HepG2 (cell line): Measurements from ENCODE around the gene DAB2IP. TPM values are rescaled to one million over a fixed set of nuclear protein-coding genes. Genes with fewer than 3 reads are reported as not detected.

ENCODE experiments used
- ATAC-seq: fragments of 200-7000 bp; cut with Tn5 transposase; 3 replicates; pipeline ENCODE4 v1.9.1; 2020; ENCODE audit warnings: mild to moderate bottlenecking, moderate library complexity
- BruUV-seq: library from RNA; stranded (reverse); fragments of 400-500 nt; replicated peaks from 2 replicates; lab custom pipeline; 2021; lab: Mats Ljungman, UMichigan
- CTCF ChIA-PET: fragments of 300-600 bp; formaldehyde crosslinking; extraction: SDS; loops from one replicate; lab custom pipeline; 2021; ENCODE audit warnings: low total read pairs, inconsistent platforms, low intra/inter-chr PET ratio; lab: Yijun Ruan, JAX
- POLR2A ChIA-PET: fragments of 350-600 bp; sonication (Branson Sonifier 250); formaldehyde crosslinking; loops from one replicate; lab custom pipeline; 2020; ENCODE audit warnings: antibody characterized with exemption, inconsistent platforms; lab: Yijun Ruan, JAX
- DNase-seq: peaks from one replicate; pipeline ENCODE4 v3.0.0-alpha.2; 2015; ENCODE audit warnings: low spot score
- FAIRE-seq: peaks from 3 replicates; lab custom pipeline; 2011; peaks lifted over from hg19 to GRCh38; lab: Jason Lieb, UNC
- H2AFZ ChIP-seq: one replicate; pipeline ENCODE4 v1.6.1; 2011; ENCODE audit warnings: low read length, inconsistent platforms
- H3K27ac ChIP-seq: fragments of 300-600 bp; 3 replicates; pipeline ENCODE4 v1.8.0; 2011; ENCODE audit warnings: mixed run types, mild to moderate bottlenecking, mixed read lengths, low read length, inconsistent platforms; ENCODE audit not compliant: insufficient read depth; ENCODE audit errors: extremely low read length
- H3K27me3 ChIP-seq, 2 experiments: fragments of 200-600 bp in 1 of 2; 2 replicates in 1 of 2; 3 replicates in 1 of 2; pipeline versions ENCODE4 v1.6.0 to v1.8.0; 2011; ENCODE audit warnings: low read length in 2 of 2, mild to moderate bottlenecking in 2 of 2, moderate library complexity in 2 of 2, inconsistent platforms in 1 of 2; ENCODE audit not compliant: insufficient read depth in 2 of 2, control insufficient read depth in 1 of 2
- H3K36me3 ChIP-seq, 2 experiments: fragments of 200-600 bp in 1 of 2; replicated peaks in 1 of 2; 2 replicates in 1 of 2; 3 replicates in 1 of 2; pipeline versions ENCODE4 v1.5.1 to v1.8.0; 2011; ENCODE audit warnings: low read length in 2 of 2, inconsistent platforms in 1 of 2; ENCODE audit not compliant: insufficient read depth in 2 of 2, control insufficient read depth in 1 of 2
- H3K4me1 ChIP-seq: 2 replicates; pipeline ENCODE4 v1.5.1; 2012; ENCODE audit warnings: low read length, inconsistent platforms; ENCODE audit not compliant: insufficient read depth
- H3K4me2 ChIP-seq: 2 replicates; pipeline ENCODE4 v1.6.0; 2011; ENCODE audit warnings: low read depth, low read length, inconsistent platforms
- H3K4me3 ChIP-seq, 3 experiments: fragments of 200-600 bp in 1 of 3; sonication (generic), shearing (Covaris generic) in 1 of 3; replicated peaks in 1 of 3; 2 replicates each; pipeline ENCODE4 v1.5.1; 2011 to 2016; ENCODE audit warnings: low read length in 3 of 3, inconsistent platforms in 2 of 3, low read depth in 2 of 3, mild to moderate bottlenecking in 2 of 3, control low read depth in 1 of 3, mixed read lengths in 1 of 3; ENCODE audit not compliant: insufficient read depth in 1 of 3
- H3K79me2 ChIP-seq: one replicate; pipeline ENCODE4 v1.6.1; 2011; ENCODE audit warnings: low read length, inconsistent platforms; ENCODE audit not compliant: insufficient read depth
- H3K9ac ChIP-seq: 2 replicates; pipeline ENCODE4 v1.6.0; 2011; ENCODE audit warnings: mild to moderate bottlenecking, low read depth, low read length, inconsistent platforms; ENCODE audit not compliant: insufficient read depth
- H3K9me3 ChIP-seq: 2 replicates; pipeline ENCODE4 v1.5.1; 2012; ENCODE audit warnings: mild to moderate bottlenecking, low read length
- H4K20me1 ChIP-seq: 2 replicates; pipeline ENCODE4 v1.6.0; 2011; ENCODE audit warnings: inconsistent platforms, mild to moderate bottlenecking, low read length, moderate library complexity; ENCODE audit not compliant: insufficient read depth
- GLI4 ChIP-seq: sonication (generic); formaldehyde crosslinking; IDR thresholded peaks from 2 replicates; pipeline ENCODE4 v1.5.1; 2020; ENCODE audit warnings: missing genetic modification reagents, mild to moderate bottlenecking, moderate library complexity, borderline replicate concordance
- HMG20A ChIP-seq: IDR thresholded peaks from 2 replicates; pipeline ENCODE4 v1.6.1; 2016; ENCODE audit warnings: borderline replicate concordance
- MIXL1 ChIP-seq: IDR thresholded peaks from 2 replicates; pipeline ENCODE4 v1.6.1; 2016
- NPAS2 ChIP-seq: sonication (generic); formaldehyde crosslinking; IDR thresholded peaks from 2 replicates; pipeline ENCODE4 v1.8.0; 2022; ENCODE audit warnings: mild to moderate bottlenecking, missing genetic modification reagents, borderline replicate concordance
- NR2F6 ChIP-seq, 2 experiments: IDR thresholded peaks; 2 replicates each; pipeline ENCODE4 v1.6.1; 2016; ENCODE audit warnings: antibody characterized with exemption in 1 of 2, mild to moderate bottlenecking in 1 of 2
- SAFB2 ChIP-seq: sonication (generic); formaldehyde crosslinking; IDR thresholded peaks from 2 replicates; pipeline ENCODE4 v1.5.1; 2020; ENCODE audit warnings: missing genetic modification reagents, low read depth, mild to moderate bottlenecking, borderline replicate concordance
- SMC3 ChIP-seq: IDR thresholded peaks from 2 replicates; pipeline ENCODE4 v1.6.1; 2011; ENCODE audit warnings: low read length, improper control_type of control experiment
- SNAPC2 ChIP-seq: sonication (generic); formaldehyde crosslinking; IDR thresholded peaks from 2 replicates; pipeline ENCODE4 v1.8.1; 2022; ENCODE audit warnings: mild to moderate bottlenecking, missing genetic modification reagents
- ZNF558 ChIP-seq: sonication (generic); formaldehyde crosslinking; IDR thresholded peaks from 2 replicates; pipeline ENCODE4 v1.9.0; 2022; ENCODE audit warnings: mild to moderate bottlenecking, missing genetic modification reagents, borderline replicate concordance
- WGBS: methylation state at CpG from one replicate; pipeline ENCODE4 v1.1.6; 2017; ENCODE audit warnings: low lambda C conversion rate; 5-methylcytosine and 5-hydroxymethylcytosine counted together
- in situ Hi-C: cut with HindIII; loops from 2 replicates; pipeline ENCODE4 v1.10.0; 2017; ENCODE audit warnings: low pct_unique_long_range_greater_than_20kb; ENCODE audit not compliant: extremely low pct_ligation_motif_present
- intact Hi-C: fragments of 100-400 bp; cut with micrococcal nuclease; formaldehyde crosslinking; loops from one replicate; pipeline ENCODE4 v1.10.0; 2022; ENCODE audit not compliant: unreplicated experiment
- polyA plus RNA-seq, 8 experiments: library from polyadenylated mRNA; depleted of rRNA in 3 of 8; stranded (reverse) in 7 of 8; unstranded in 1 of 8; fragments of >200 nt; fragmentation: Illumina TruSeq in 4 of 8; extraction: Trizol in 4 of 8; gene quantifications; 2 replicates each; pipeline versions ENCODE4 v1.2.1 to v1.2.3, GENCODE V29; 2011 to 2016; ENCODE audit warnings: low read depth in 4 of 8, missing spikeins in 1 of 8, mixed read lengths in 1 of 8; ENCODE audit not compliant: insufficient read depth in 1 of 8
- total RNA-seq, 5 experiments: library from RNA; depleted of rRNA; stranded (reverse); fragments of >200 nt; fragmentation: Illumina TruSeq; extraction: Trizol; gene quantifications; 2 replicates each; pipeline ENCODE4 v1.2.3, GENCODE V29; 2016; ENCODE audit warnings: low read depth in 1 of 5
- TF ChIP-seq, protein P1 (sequence below): sonication (generic); formaldehyde crosslinking; IDR thresholded peaks from 2 replicates; pipeline ENCODE4 v1.4.0; 2020; ENCODE audit warnings: mild to moderate bottlenecking, missing genetic modification reagents
- TF ChIP-seq, protein P2 (sequence below): sonication (generic); formaldehyde crosslinking; IDR thresholded peaks from 2 replicates; pipeline ENCODE4; 2020; ENCODE audit warnings: missing genetic modification reagents, mild to moderate bottlenecking, borderline replicate concordance
- TF ChIP-seq, protein P3 (sequence below): sonication (generic); formaldehyde crosslinking; IDR thresholded peaks from 2 replicates; pipeline ENCODE4 v1.5.0; 2020; ENCODE audit warnings: missing genetic modification reagents
- TF ChIP-seq, protein P4 (sequence below): sonication (generic); formaldehyde crosslinking; conservative IDR thresholded peaks from 2 replicates; pipeline ENCODE4 v1.4.0; 2020; ENCODE audit warnings: mild to moderate bottlenecking, missing genetic modification reagents, moderate library complexity

The DAB2IP gene
- total and polyA plus RNA-seq, 2 of the 13 experiments (the other 11 are each of a cell fraction or from before 2014, with no cell fraction given), result 25.3 to 37.9 TPM

DNA sequence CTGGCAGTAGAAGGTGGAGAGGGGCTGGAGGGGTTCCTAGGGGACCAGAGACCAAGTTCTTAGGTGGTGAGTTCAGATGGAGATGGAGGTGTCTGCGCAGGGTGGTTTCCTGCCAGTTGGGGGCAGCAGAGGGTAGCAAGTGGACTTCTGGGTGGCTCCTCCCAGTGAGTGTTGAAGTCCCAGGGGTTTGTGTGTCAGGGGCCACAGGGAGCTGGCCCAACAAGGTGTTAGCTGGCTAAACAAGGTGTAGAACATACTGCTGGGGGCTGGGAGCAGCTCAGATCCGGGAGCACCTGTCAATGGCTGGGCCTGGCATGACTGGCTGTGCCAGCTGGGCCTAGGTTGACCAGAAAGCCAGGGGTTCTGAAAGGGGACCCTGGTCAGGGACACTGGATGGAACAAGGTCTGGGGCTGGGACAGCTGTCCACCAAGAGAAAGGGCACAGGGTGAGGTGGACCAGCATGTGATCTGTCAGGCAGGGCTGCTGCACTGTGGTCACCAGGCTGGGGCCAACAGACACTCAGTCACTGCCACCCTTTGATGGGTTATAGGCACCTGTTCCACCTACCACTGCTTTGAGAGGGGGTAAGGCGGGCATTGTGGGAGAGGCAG, 35.6 kb downstream of the DAB2IP start:
- peaks cover 36% of the 10 kb centered on the region for H3K4me1 ChIP-seq
- H3K27me3 ChIP-seq, result no peaks in the 10 kb centered on the region
- BruUV-seq, result no TSS peak
- no peaks in the 10 kb centered on the region for H3K9me3 ChIP-seq
- H3K27ac ChIP-seq, result no peak overlapping the region
- H3K36me3 ChIP-seq, result no peaks in the 10 kb centered on the region
- peak; percentile 87 for ATAC-seq
- peak; percentile 63 for DNase-seq
- no peak overlapping the region for H3K4me2 ChIP-seq
- FAIRE-seq, result no peak
- H3K4me3 ChIP-seq, result no peak overlapping the region
- 0% methylated on average over 1 of the region's 3 CpGs for WGBS
- ChIA-PET POLR2A (no interaction called here), CTCF (interaction anchor here (0.8 to 1.9 kb wide), 5 partner anchors 9 to 306 kb away, joined by 4 to 14 read pairs (median 6); no protein-coding TSS in a partner anchor)
- no peak overlapping the region for H2AFZ ChIP-seq
- H4K20me1 ChIP-seq, result no peaks in the 10 kb centered on the region
- in situ Hi-C loops, result loop anchor here (5.0 kb wide), 2 partner anchors 45 to 140 kb away; no protein-coding TSS in a partner anchor
- intact Hi-C loops, result loop anchor here (1.0 to 2.0 kb wide), 3 partner anchors 140 to 305 kb away; no protein-coding TSS in a partner anchor
- no peaks in the 10 kb centered on the region for H3K79me2 ChIP-seq
- H3K9ac ChIP-seq, result no peak overlapping the region
- TF ChIP-seq, protein P1, sequence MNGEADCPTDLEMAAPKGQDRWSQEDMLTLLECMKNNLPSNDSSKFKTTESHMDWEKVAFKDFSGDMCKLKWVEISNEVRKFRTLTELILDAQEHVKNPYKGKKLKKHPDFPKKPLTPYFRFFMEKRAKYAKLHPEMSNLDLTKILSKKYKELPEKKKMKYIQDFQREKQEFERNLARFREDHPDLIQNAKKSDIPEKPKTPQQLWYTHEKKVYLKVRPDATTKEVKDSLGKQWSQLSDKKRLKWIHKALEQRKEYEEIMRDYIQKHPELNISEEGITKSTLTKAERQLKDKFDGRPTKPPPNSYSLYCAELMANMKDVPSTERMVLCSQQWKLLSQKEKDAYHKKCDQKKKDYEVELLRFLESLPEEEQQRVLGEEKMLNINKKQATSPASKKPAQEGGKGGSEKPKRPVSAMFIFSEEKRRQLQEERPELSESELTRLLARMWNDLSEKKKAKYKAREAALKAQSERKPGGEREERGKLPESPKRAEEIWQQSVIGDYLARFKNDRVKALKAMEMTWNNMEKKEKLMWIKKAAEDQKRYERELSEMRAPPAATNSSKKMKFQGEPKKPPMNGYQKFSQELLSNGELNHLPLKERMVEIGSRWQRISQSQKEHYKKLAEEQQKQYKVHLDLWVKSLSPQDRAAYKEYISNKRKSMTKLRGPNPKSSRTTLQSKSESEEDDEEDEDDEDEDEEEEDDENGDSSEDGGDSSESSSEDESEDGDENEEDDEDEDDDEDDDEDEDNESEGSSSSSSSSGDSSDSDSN (CRISPR knock-in tag), result no peak
- 0 out of 2 replicates have a peak, but pooled peaks have one; percentile 30 for TF ChIP-seq MIXL1
- TF ChIP-seq NPAS2 (CRISPR knock-in tag), result no peak
- TF ChIP-seq SNAPC2 (CRISPR knock-in tag), result no peak
- TF ChIP-seq, protein P2, sequence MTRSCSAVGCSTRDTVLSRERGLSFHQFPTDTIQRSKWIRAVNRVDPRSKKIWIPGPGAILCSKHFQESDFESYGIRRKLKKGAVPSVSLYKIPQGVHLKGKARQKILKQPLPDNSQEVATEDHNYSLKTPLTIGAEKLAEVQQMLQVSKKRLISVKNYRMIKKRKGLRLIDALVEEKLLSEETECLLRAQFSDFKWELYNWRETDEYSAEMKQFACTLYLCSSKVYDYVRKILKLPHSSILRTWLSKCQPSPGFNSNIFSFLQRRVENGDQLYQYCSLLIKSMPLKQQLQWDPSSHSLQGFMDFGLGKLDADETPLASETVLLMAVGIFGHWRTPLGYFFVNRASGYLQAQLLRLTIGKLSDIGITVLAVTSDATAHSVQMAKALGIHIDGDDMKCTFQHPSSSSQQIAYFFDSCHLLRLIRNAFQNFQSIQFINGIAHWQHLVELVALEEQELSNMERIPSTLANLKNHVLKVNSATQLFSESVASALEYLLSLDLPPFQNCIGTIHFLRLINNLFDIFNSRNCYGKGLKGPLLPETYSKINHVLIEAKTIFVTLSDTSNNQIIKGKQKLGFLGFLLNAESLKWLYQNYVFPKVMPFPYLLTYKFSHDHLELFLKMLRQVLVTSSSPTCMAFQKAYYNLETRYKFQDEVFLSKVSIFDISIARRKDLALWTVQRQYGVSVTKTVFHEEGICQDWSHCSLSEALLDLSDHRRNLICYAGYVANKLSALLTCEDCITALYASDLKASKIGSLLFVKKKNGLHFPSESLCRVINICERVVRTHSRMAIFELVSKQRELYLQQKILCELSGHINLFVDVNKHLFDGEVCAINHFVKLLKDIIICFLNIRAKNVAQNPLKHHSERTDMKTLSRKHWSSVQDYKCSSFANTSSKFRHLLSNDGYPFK (CRISPR knock-in tag), result 0 out of 2 replicates have a peak, but pooled peaks have one; percentile 41
- no peak for TF ChIP-seq HMG20A
- peak; percentile 76 for TF ChIP-seq SMC3
- TF ChIP-seq ZNF558, result no peak
- TF ChIP-seq, protein P3, sequence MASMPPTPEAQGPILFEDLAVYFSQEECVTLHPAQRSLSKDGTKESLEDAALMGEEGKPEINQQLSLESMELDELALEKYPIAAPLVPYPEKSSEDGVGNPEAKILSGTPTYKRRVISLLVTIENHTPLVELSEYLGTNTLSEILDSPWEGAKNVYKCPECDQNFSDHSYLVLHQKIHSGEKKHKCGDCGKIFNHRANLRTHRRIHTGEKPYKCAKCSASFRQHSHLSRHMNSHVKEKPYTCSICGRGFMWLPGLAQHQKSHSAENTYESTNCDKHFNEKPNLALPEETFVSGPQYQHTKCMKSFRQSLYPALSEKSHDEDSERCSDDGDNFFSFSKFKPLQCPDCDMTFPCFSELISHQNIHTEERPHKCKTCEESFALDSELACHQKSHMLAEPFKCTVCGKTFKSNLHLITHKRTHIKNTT (CRISPR knock-in tag), result no peak
- no peak for TF ChIP-seq SAFB2 (CRISPR knock-in tag)
- no peak for TF ChIP-seq NR2F6 (IDR thresholded peaks at IDR 0.05)
- 0 out of 2 replicates have a peak, but pooled peaks have one; percentile 9 for TF ChIP-seq NR2F6 (CRISPR knock-in tag; IDR thresholded peaks at IDR 0.05)
- TF ChIP-seq, protein P4, sequence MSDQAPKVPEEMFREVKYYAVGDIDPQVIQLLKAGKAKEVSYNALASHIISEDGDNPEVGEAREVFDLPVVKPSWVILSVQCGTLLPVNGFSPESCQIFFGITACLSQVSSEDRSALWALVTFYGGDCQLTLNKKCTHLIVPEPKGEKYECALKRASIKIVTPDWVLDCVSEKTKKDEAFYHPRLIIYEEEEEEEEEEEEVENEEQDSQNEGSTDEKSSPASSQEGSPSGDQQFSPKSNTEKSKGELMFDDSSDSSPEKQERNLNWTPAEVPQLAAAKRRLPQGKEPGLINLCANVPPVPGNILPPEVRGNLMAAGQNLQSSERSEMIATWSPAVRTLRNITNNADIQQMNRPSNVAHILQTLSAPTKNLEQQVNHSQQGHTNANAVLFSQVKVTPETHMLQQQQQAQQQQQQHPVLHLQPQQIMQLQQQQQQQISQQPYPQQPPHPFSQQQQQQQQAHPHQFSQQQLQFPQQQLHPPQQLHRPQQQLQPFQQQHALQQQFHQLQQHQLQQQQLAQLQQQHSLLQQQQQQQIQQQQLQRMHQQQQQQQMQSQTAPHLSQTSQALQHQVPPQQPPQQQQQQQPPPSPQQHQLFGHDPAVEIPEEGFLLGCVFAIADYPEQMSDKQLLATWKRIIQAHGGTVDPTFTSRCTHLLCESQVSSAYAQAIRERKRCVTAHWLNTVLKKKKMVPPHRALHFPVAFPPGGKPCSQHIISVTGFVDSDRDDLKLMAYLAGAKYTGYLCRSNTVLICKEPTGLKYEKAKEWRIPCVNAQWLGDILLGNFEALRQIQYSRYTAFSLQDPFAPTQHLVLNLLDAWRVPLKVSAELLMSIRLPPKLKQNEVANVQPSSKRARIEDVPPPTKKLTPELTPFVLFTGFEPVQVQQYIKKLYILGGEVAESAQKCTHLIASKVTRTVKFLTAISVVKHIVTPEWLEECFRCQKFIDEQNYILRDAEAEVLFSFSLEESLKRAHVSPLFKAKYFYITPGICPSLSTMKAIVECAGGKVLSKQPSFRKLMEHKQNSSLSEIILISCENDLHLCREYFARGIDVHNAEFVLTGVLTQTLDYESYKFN (CRISPR knock-in tag), result no peak
- TF ChIP-seq GLI4 (CRISPR knock-in tag), result no peak
